Measurements from ENCODE around the gene CEMIP. TPM values are rescaled to one million over a fixed set of nuclear protein-coding genes. Genes with fewer than 3 reads are reported as not detected.

The CEMIP gene
- polyA plus RNA-seq, 2 of the 4 experiments (the other 2 are of a cell fraction): 0.54 to 0.84 TPM

GRCh38 chr15:80758130-80758745 is 20.9 kb upstream of the CEMIP start:
- no peak for ATAC-seq
- Histone ChIP-seq H3K27ac (no peak overlapping the region), H3K4me2 (no peak overlapping the region), H3K4me1 (no peaks in the 10 kb centered on the region), H3K4me3 (no peak overlapping the region), H3K9me3 (no peaks in the 10 kb centered on the region)
- POLR2A ChIA-PET: no interaction called here
- CTCF ChIA-PET: no interaction called here
- no peak for DNase-seq (ENCODE audit: low read depth in 1 of 2, low spot score in 1 of 2)
- TF ChIP-seq CBX8 (IDR thresholded peaks at IDR 0.05) (no peak), RAD21 (conservative IDR thresholded peaks at IDR 0.05 in 1 of 2, IDR thresholded peaks at IDR 0.05 in 1 of 2) (0 out of 5 replicates have a peak, but pooled peaks of 1 of the 2 experiments have one; percentile 3)
- FAIRE-seq: peak; percentile 84
- WGBS (ENCODE audit: missing lambda C conversion rate): 75% methylated on average over 6 of the region's 6 CpGs

GRCh38 chr15:80760960-80761359 is 18.2 kb upstream of the CEMIP start:
- no peak for ATAC-seq
- Histone ChIP-seq H3K9me3 (no peaks in the 10 kb centered on the region), H3K27ac (no peak overlapping the region), H3K4me1 (no peaks in the 10 kb centered on the region), H3K4me3 (no peak overlapping the region), H3K4me2 (no peak overlapping the region)
- TF ChIP-seq RNF2 (IDR thresholded peaks at IDR 0.05; ENCODE audit: borderline replicate concordance, low read depth) (no peak), HOXB5 (CRISPR knock-in tag; IDR thresholded peaks at IDR 0.05) (no peak), BHLHE40 (IDR thresholded peaks at IDR 0.05; ENCODE audit: low read depth, low read length) (no peak), MYC (IDR thresholded peaks at IDR 0.05; ENCODE audit: borderline replicate concordance, low read length) (no peak), FOXS1 (CRISPR knock-in tag; IDR thresholded peaks at IDR 0.05) (no peak), HOXB13 (CRISPR knock-in tag; IDR thresholded peaks at IDR 0.05; ENCODE audit: low read depth) (no peak), EHMT2 (IDR thresholded peaks at IDR 0.05; ENCODE audit: low read depth) (no peak), TP53 (CRISPR knock-in tag; IDR thresholded peaks at IDR 0.05) (no peak), RARB (CRISPR knock-in tag; IDR thresholded peaks at IDR 0.05) (no peak), SMC3 (IDR thresholded peaks at IDR 0.05) (no peak), BCL3 (IDR thresholded peaks at IDR 0.05) (no peak), HMGXB4 (CRISPR knock-in tag; IDR thresholded peaks at IDR 0.05; ENCODE audit: borderline replicate concordance) (no peak), CHD2 (IDR thresholded peaks at IDR 0.05; ENCODE audit: low read length, partially characterized antibody) (no peak), RAD21 (conservative IDR thresholded peaks at IDR 0.05 in 1 of 2, IDR thresholded peaks at IDR 0.05 in 1 of 2) (no peak), HES2 (IDR thresholded peaks at IDR 0.05) (no peak), JUNB (IDR thresholded peaks at IDR 0.05) (no peak), CTCF (IDR thresholded peaks at IDR 0.05) (no peak), POLR2A (IDR thresholded peaks at IDR 0.05; ENCODE audit: low read length) (no peak)
- WGBS (ENCODE audit: missing lambda C conversion rate): 69% methylated on average over 4 of the region's 4 CpGs
- ChIA-PET POLR2A (interaction anchor here (0.7 kb wide), 1 partner anchor 96 kb away, joined by 4 read pairs; no protein-coding TSS in a partner anchor), CTCF (interaction anchor here (0.6 to 2.0 kb wide), 8 partner anchors 10 to 305 kb away, joined by 3 to 7 read pairs (median 4); partner anchors contain the start of gene CEMIP)
- FAIRE-seq: no peak
- no peak for DNase-seq (ENCODE audit: low read depth in 1 of 2, low spot score in 1 of 2)
